ENCODE measurements around the gene TRNP1.

Gene TRNP1

DNA sequence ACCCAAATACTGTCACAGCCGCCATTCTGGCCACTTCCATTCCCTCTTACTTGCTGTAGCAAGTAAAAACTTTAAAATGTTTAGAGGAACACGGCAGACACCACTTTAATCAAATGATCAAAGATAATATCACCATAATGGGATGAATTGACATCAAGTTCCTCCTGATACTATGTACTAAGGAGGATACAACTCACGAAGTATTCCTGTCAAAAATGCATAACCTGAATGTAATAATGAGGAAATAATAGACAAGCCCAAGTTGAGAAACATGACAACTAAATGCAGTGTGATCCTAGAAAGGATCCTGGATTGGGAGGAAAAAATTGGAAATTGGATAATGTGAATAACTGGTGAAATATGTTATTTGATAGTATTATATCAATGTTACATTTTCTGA lies 37.2 kb upstream of the TRNP1 start:
- no peak overlapping the region for H3K4me3 ChIP-seq (ENCODE audit: low read depth, low read length)
- no peak for DNase-seq (ENCODE audit: low read depth)
- TF ChIP-seq CTCF (IDR thresholded peaks at IDR 0.05; ENCODE audit: low read depth, low read length) (no peak), MAX (IDR thresholded peaks at IDR 0.05; ENCODE audit: low read depth, low read length) (no peak), POLR2A (IDR thresholded peaks at IDR 0.05; ENCODE audit: extremely low read depth, insufficient read length) (no peak), MYC (IDR thresholded peaks at IDR 0.05; ENCODE audit: low read depth, low read length) (no peak)

- TF ChIP-seq CTCF (IDR thresholded peaks at IDR 0.05; ENCODE audit: low read depth, low read length) = no peak
- TF ChIP-seq MAX (IDR thresholded peaks at IDR 0.05; ENCODE audit: low read depth, low read length) = no peak
- TF ChIP-seq MYC (IDR thresholded peaks at IDR 0.05; ENCODE audit: low read depth, low read length) = no peak
- no peak for TF ChIP-seq POLR2A (IDR thresholded peaks at IDR 0.05; ENCODE audit: extremely low read depth, insufficient read length)
- no peak for DNase-seq (ENCODE audit: low read depth)
- no peak overlapping the region for H3K4me3 ChIP-seq (ENCODE audit: low read depth, low read length)
These were observed 36.2 kb upstream of the TRNP1 start for GRCh38 chr1:26957306-26957705.

- no peak overlapping the region for H3K4me3 ChIP-seq (ENCODE audit: low read depth, low read length)
- DNase-seq (ENCODE audit: low read depth) = no peak
- no peak for TF ChIP-seq MYC (IDR thresholded peaks at IDR 0.05; ENCODE audit: low read depth, low read length)
These were observed 34.2 kb upstream of the TRNP1 start for GRCh38 chr1:26959270-26959669.

DNA sequence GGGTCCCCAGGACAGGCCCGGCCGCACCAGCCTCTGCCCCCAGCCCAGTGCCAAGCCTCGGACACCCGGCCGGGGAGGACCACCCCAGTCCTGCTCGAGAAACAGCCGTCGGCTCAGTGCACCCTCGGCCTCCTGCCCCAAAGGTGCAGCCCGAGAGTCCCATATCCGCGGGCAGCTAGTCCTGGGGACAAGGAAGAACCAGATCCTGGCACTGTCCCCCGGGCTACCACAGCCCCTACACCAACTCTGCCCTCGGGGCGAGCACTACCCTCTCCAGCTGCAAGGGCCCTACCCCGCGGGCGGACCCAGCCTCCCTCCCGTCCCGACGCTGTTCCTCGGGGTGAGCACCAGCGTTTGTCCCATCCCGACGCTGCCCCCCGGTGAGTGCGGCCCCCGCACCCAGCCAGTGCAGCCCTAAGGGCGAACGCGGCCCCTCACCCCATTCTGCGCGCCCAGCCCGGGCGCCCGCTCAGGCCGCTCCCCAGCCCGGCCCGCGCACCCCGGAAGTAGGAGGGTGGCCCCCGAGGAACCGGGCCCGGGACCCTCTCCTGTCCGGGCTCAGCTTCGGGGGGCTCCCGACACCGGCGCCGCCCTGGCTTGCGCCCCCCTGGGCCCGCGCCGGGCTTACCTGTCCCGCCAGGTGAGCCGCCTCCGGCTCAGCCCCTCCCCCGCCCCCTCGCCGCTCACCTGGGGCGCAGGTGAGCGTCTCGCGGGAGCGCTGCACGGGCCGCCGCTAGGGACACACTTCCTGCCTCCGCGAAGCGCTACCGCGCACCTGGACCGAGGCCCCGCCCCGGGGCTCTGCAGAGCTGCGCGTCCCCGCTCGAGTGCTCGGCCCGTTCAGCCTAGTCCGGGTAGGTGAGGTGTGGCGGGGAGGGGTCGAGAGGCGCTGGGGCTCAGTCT lies 33.5 kb upstream of the TRNP1 start, which contains the start of gene KDF1:
KDF1 (minus strand) TSS at position 747 of the 903 bp plus-strand sequence. CDS start 8,088 bp downstream, outside the sequence.
- H3K4me3 ChIP-seq (ENCODE audit: low read depth, low read length) = no peak within 1 kb of the TSS
- DNase-seq (ENCODE audit: low read depth) = no peak
- TF ChIP-seq MAX (IDR thresholded peaks at IDR 0.05; ENCODE audit: low read depth, low read length) = no peak
- TF ChIP-seq MYC (IDR thresholded peaks at IDR 0.05; ENCODE audit: low read depth, low read length) = no peak
- no peak for TF ChIP-seq CTCF (IDR thresholded peaks at IDR 0.05; ENCODE audit: low read depth, low read length)
- no peak for TF ChIP-seq POLR2A (IDR thresholded peaks at IDR 0.05; ENCODE audit: extremely low read depth, insufficient read length)

DNA sequence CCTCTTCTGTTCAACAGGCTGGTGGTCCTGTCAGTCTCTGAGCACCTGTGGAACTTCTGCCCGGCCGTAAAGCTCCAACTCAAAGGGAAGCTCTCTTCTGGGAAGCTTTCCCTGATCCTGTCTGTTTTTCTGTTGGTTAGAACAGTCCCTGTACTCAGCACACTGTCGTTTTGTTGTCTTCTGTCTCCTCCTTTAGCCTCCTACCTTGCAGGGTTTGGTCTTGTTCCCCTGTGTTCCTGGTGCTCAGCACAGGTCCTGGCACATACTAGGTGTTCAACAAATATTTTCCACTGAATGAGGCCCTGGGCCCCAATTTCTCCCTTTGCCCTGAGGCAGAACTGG lies 32.9 kb upstream of the TRNP1 start:
- H3K4me3 ChIP-seq (ENCODE audit: low read depth, low read length) = no peak overlapping the region
- no peak for DNase-seq (ENCODE audit: low read depth)
- TF ChIP-seq CTCF (IDR thresholded peaks at IDR 0.05; ENCODE audit: low read depth, low read length) (no peak), MAX (IDR thresholded peaks at IDR 0.05; ENCODE audit: low read depth, low read length) (no peak), POLR2A (IDR thresholded peaks at IDR 0.05; ENCODE audit: extremely low read depth, insufficient read length) (no peak), MYC (IDR thresholded peaks at IDR 0.05; ENCODE audit: low read depth, low read length) (no peak)

DNA sequence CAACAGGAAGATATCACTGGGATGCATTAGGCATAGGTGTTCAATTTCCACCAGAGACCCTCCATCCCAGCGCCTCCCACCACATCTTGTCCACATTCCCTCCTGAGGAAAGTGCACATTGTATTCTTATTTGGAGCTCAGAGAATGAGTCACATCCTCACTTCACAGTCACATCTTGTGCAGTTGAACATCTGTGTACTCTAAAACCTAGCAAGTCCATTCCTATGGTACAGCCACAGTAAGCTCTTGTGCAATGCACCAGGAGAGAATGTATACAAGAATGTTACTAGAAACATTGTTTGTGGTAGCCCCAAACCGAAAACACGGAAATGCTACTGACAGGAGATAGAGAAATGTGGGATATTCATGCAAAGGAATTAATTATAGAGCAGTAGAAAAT lies 31.7 kb upstream of the TRNP1 start:
- H3K4me3 ChIP-seq (ENCODE audit: low read depth, low read length) = no peak overlapping the region
- peak; percentile 88 for DNase-seq (ENCODE audit: low read depth)
- TF ChIP-seq MAX (IDR thresholded peaks at IDR 0.05; ENCODE audit: low read depth, low read length) (0 out of 2 replicates have a peak, but pooled peaks have one; percentile 29), MYC (IDR thresholded peaks at IDR 0.05; ENCODE audit: low read depth, low read length) (0 out of 2 replicates have a peak, but pooled peaks have one; percentile 35), CTCF (IDR thresholded peaks at IDR 0.05; ENCODE audit: low read depth, low read length) (no peak), POLR2A (IDR thresholded peaks at IDR 0.05; ENCODE audit: extremely low read depth, insufficient read length) (no peak)

Data from NB4 (cell line).